ENCODE measurements around the gene TMEM232.

GRCh38 chr5:110702300-110702699 is 24.2 kb downstream of the TMEM232 start:
- TF ChIP-seq CTCF (IDR thresholded peaks at IDR 0.05): no peak
- TF ChIP-seq POLR2A (IDR thresholded peaks at IDR 0.05): no peak

All from esophagus squamous epithelium (tissue), 4 donors.